ENCODE data around the gene SAMD14. TPM values are rescaled to one million over a fixed set of nuclear protein-coding genes. Genes with fewer than 3 reads are reported as not detected.

Gene SAMD14
- total and polyA plus RNA-seq, 2 of the 4 experiments (the other 2 are of a cell fraction): 1.4 to 6.2 TPM

DNA sequence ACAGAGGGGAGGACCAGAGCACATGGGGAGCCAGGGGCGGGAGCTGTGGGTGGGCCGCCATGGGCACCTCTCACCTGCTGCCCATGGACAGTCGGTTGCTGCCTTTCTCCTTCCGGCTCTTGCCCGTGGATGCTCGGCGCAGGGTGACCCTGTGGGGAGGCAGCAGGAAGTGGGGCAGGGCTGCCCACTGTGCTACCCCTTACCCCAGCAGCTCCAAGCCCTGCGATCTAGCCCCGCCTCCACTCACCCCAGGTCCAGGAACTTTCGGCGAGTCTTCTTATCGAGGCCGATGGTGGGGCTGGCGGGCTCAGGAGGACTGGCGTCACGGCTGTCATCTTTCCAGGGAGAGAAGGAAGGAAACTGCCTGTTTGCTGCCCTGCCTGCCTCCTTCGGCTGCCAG is 14.2 kb downstream of the SAMD14 start:
- Histone ChIP-seq H3K4me3 (ENCODE audit: insufficient read depth, low read depth, low read length) (no peak overlapping the region), H3K56ac (ENCODE audit: extremely low read depth, insufficient read depth, low read length) (no peak overlapping the region), H3K4ac (ENCODE audit: low read depth, low read length) (no peak overlapping the region), H4K91ac (ENCODE audit: insufficient read depth, low read depth, low read length) (no peak overlapping the region), H3K9me1 (ENCODE audit: insufficient read depth, low read length) (no peaks in the 10 kb centered on the region; the same call in 1 of the 2 replicates), H3K9me3 (ENCODE audit: control insufficient read depth, insufficient read depth, low read length) (no peaks in the 10 kb centered on the region), H3K9ac (ENCODE audit: low read depth, low read length) (no peak overlapping the region), H3K4me2 (ENCODE audit: low read depth, low read length) (no peak overlapping the region), H4K8ac (ENCODE audit: low read depth in 2 of 2, low read length in 2 of 2) (no peak overlapping the region), H3K4me1 (ENCODE audit: control insufficient read depth, insufficient read depth, low read length) (peaks cover 3% of the 10 kb centered on the region), H2BK15ac (ENCODE audit: low read depth, low read length) (no peak overlapping the region), H2AK5ac (ENCODE audit: low read depth, low read length) (no peak overlapping the region), H2BK5ac (ENCODE audit: low read depth, low read length, poor library complexity, severe bottlenecking) (no peak overlapping the region), H3K27me3 (ENCODE audit: control insufficient read depth, insufficient read depth, low read length) (no peaks in the 10 kb centered on the region), H3K27ac (ENCODE audit: insufficient read depth, low read length) (no peak overlapping the region), H2BK20ac (ENCODE audit: low read depth, low read length) (no peak overlapping the region), H2BK120ac (ENCODE audit: low read depth, low read length) (no peak overlapping the region), H3K36me3 (ENCODE audit: control insufficient read depth, insufficient read depth, low read length) (peaks cover 11% of the 10 kb centered on the region; the same call in 1 of the 2 replicates), H3K23ac (ENCODE audit: low read depth, low read length) (no peak overlapping the region), H3K18ac (ENCODE audit: low read depth, low read length) (no peak overlapping the region), H2AK9ac (replicated peaks; ENCODE audit: low read depth, low read length, poor library complexity) (no peak overlapping the region), H4K5ac (ENCODE audit: low read depth, low read length) (no peak overlapping the region), H4K20me1 (ENCODE audit: insufficient read depth, low read length) (no peaks in the 10 kb centered on the region), H3K14ac (replicated peaks; ENCODE audit: low read depth, low read length) (no peak overlapping the region), H3K79me1 (ENCODE audit: low read depth in 1 of 2, low read length in 2 of 2) (no peaks in the 10 kb centered on the region), H2AFZ (replicated peaks; ENCODE audit: low read length, poor library complexity) (no peak overlapping the region)
- intact Hi-C loops (cut with micrococcal nuclease): loop anchor here (1.0 kb wide), 2 partner anchors 36 to 46 kb away; no protein-coding TSS in a partner anchor
- TF ChIP-seq RAD21 (IDR thresholded peaks at IDR 0.05; ENCODE audit: low read length) (no peak), NFE2L2 (IDR thresholded peaks at IDR 0.05; ENCODE audit: low read depth, low read length) (no peak), SMC3 (IDR thresholded peaks at IDR 0.05; ENCODE audit: low read depth, low read length) (no peak), RFX5 (IDR thresholded peaks at IDR 0.05; ENCODE audit: low read depth, low read length) (no peak), MXI1 (IDR thresholded peaks at IDR 0.05; ENCODE audit: borderline replicate concordance, low read depth, low read length) (no peak), MAZ (IDR thresholded peaks at IDR 0.05; ENCODE audit: borderline replicate concordance, low read depth, low read length) (no peak), CEBPB (IDR thresholded peaks at IDR 0.05; ENCODE audit: low read depth, low read length) (no peak), FOS (IDR thresholded peaks at IDR 0.05; ENCODE audit: low read depth, low read length) (no peak), BHLHE40 (IDR thresholded peaks at IDR 0.05; ENCODE audit: low read depth, low read length) (no peak), MAFK (IDR thresholded peaks at IDR 0.05; ENCODE audit: low read depth, low read length) (no peak), CHD1 (IDR thresholded peaks at IDR 0.05; ENCODE audit: low read depth, low read length) (no peak), RCOR1 (IDR thresholded peaks at IDR 0.05; ENCODE audit: insufficient replicate concordance, low read length) (no peak), POLR2A (IDR thresholded peaks at IDR 0.05; ENCODE audit: low read depth, low read length) (no peak)
- TF ChIP-seq, protein P1, sequence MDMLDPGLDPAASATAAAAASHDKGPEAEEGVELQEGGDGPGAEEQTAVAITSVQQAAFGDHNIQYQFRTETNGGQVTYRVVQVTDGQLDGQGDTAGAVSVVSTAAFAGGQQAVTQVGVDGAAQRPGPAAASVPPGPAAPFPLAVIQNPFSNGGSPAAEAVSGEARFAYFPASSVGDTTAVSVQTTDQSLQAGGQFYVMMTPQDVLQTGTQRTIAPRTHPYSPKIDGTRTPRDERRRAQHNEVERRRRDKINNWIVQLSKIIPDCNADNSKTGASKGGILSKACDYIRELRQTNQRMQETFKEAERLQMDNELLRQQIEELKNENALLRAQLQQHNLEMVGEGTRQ (IDR thresholded peaks at IDR 0.05; ENCODE audit: low read depth, low read length): no peak
- TF ChIP-seq, protein P2, sequence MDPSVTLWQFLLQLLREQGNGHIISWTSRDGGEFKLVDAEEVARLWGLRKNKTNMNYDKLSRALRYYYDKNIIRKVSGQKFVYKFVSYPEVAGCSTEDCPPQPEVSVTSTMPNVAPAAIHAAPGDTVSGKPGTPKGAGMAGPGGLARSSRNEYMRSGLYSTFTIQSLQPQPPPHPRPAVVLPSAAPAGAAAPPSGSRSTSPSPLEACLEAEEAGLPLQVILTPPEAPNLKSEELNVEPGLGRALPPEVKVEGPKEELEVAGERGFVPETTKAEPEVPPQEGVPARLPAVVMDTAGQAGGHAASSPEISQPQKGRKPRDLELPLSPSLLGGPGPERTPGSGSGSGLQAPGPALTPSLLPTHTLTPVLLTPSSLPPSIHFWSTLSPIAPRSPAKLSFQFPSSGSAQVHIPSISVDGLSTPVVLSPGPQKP (IDR thresholded peaks at IDR 0.05; ENCODE audit: borderline replicate concordance, low read depth, low read length): no peak
- TF ChIP-seq, protein P3, sequence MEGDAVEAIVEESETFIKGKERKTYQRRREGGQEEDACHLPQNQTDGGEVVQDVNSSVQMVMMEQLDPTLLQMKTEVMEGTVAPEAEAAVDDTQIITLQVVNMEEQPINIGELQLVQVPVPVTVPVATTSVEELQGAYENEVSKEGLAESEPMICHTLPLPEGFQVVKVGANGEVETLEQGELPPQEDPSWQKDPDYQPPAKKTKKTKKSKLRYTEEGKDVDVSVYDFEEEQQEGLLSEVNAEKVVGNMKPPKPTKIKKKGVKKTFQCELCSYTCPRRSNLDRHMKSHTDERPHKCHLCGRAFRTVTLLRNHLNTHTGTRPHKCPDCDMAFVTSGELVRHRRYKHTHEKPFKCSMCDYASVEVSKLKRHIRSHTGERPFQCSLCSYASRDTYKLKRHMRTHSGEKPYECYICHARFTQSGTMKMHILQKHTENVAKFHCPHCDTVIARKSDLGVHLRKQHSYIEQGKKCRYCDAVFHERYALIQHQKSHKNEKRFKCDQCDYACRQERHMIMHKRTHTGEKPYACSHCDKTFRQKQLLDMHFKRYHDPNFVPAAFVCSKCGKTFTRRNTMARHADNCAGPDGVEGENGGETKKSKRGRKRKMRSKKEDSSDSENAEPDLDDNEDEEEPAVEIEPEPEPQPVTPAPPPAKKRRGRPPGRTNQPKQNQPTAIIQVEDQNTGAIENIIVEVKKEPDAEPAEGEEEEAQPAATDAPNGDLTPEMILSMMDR (conservative IDR thresholded peaks at IDR 0.05; ENCODE audit: low read depth, low read length): no peak
- DNase-seq (no peak), ATAC-seq (ENCODE audit: low read depth) (no peak)
- POLR2A ChIA-PET (ENCODE audit: unreplicated experiment): no interaction called here
- dilution Hi-C loops (cut with HindIII; ENCODE audit: low sequenced_read_pairs, unreplicated experiment): no loop called here
- in situ Hi-C loops (cut with MboI; ENCODE audit: low sequenced_read_pairs): no loop called here
- WGBS, 2 experiments (ENCODE audit: extremely low coverage in 2 of 2, insufficient read length in 1 of 2): no CpG with 5 or more reads among the region's 17 CpGs
- BruUV-seq (replicated peaks): no TSS peak
- CTCF ChIA-PET: interaction anchor here (0.6 to 1.9 kb wide), 2 partner anchors 46 to 182 kb away, joined by 3 to 10 read pairs; no protein-coding TSS in a partner anchor
